Measurements from ENCODE around the gene PDIA4.

Gene PDIA4

DNA sequence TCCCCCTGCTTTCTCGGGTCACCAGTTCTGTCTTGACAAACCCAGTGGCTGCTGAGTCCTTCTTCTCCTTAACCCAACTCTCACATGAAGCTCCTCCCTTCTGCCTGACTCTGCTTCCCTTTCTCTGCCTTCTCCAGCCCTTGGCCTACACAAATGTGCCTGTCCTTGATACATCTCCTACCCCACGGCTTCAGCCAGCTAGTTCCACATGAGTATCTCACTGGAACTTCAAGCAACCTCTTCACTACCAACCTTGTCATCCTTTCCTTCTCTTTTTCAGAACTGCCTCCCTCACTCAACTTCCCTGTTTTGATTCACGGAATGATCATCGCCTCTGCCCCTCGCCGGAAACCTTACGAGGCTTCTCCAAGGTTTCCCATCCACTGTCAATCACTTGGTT, 55.9 kb downstream of the PDIA4 start:
- TF ChIP-seq, protein P1, sequence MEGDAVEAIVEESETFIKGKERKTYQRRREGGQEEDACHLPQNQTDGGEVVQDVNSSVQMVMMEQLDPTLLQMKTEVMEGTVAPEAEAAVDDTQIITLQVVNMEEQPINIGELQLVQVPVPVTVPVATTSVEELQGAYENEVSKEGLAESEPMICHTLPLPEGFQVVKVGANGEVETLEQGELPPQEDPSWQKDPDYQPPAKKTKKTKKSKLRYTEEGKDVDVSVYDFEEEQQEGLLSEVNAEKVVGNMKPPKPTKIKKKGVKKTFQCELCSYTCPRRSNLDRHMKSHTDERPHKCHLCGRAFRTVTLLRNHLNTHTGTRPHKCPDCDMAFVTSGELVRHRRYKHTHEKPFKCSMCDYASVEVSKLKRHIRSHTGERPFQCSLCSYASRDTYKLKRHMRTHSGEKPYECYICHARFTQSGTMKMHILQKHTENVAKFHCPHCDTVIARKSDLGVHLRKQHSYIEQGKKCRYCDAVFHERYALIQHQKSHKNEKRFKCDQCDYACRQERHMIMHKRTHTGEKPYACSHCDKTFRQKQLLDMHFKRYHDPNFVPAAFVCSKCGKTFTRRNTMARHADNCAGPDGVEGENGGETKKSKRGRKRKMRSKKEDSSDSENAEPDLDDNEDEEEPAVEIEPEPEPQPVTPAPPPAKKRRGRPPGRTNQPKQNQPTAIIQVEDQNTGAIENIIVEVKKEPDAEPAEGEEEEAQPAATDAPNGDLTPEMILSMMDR (IDR thresholded peaks at IDR 0.05; ENCODE audit: insufficient read depth, low read length, poor library complexity, severe bottlenecking) = no peak
- Histone ChIP-seq H3K36me3 (ENCODE audit: control insufficient read depth, insufficient read depth, low read length) (no peaks in the 10 kb centered on the region), H3K27me3 (replicated peaks; ENCODE audit: control insufficient read depth, insufficient read depth, low read length) (no peaks in the 10 kb centered on the region), H3K4me3 (replicated peaks; ENCODE audit: low read depth, low read length) (no peak overlapping the region)
- no peak for DNase-seq (ENCODE audit: extremely low read depth, insufficient read length)

GRCh38 chr7:148967602-148968001, 60.7 kb downstream of the PDIA4 start:
- no peaks in the 10 kb centered on the region for H3K36me3 ChIP-seq (ENCODE audit: control insufficient read depth, insufficient read depth, low read length)
- H3K4me3 ChIP-seq (replicated peaks; ENCODE audit: low read depth, low read length) = no peak overlapping the region
- no peak for DNase-seq (ENCODE audit: extremely low read depth, insufficient read length)
- TF ChIP-seq, protein P1 (IDR thresholded peaks at IDR 0.05; ENCODE audit: insufficient read depth, low read length, poor library complexity, severe bottlenecking) = no peak
- no peaks in the 10 kb centered on the region for H3K27me3 ChIP-seq (replicated peaks; ENCODE audit: control insufficient read depth, insufficient read depth, low read length)

DNA sequence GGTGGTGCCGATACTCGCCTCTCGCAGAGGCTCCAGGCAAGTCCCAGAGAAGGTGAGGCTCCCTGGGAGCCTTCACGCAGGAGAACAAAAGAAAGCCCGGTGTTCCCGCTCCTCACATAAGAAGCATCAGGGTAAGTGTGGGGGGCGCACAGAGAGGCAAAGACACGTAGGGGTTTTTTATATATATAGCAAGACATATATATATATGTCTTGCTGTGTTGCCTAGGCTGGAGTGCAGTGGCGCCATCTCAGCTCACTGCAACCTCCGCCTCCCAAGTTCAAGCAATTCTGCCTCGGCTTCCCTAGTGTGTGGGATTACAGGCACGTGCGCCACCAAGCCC, 61.3 kb downstream of the PDIA4 start:
- DNase-seq (ENCODE audit: extremely low read depth, insufficient read length) = no peak
- Histone ChIP-seq H3K27me3 (replicated peaks; ENCODE audit: control insufficient read depth, insufficient read depth, low read length) (no peaks in the 10 kb centered on the region), H3K4me3 (replicated peaks; ENCODE audit: low read depth, low read length) (no peak overlapping the region), H3K36me3 (ENCODE audit: control insufficient read depth, insufficient read depth, low read length) (no peaks in the 10 kb centered on the region)
- TF ChIP-seq, protein P1 (IDR thresholded peaks at IDR 0.05; ENCODE audit: insufficient read depth, low read length, poor library complexity, severe bottlenecking) = no peak

- DNase-seq (ENCODE audit: extremely low read depth, insufficient read length) = no peak
- no peaks in the 10 kb centered on the region for H3K27me3 ChIP-seq (replicated peaks; ENCODE audit: control insufficient read depth, insufficient read depth, low read length)
- H3K36me3 ChIP-seq (ENCODE audit: control insufficient read depth, insufficient read depth, low read length) = no peaks in the 10 kb centered on the region
- TF ChIP-seq, protein P1 (IDR thresholded peaks at IDR 0.05; ENCODE audit: insufficient read depth, low read length, poor library complexity, severe bottlenecking) = no peak
- no peak overlapping the region for H3K4me3 ChIP-seq (replicated peaks; ENCODE audit: low read depth, low read length)
These were observed 63.6 kb downstream of the PDIA4 start for GRCh38 chr7:148964483-148965267.

DNA sequence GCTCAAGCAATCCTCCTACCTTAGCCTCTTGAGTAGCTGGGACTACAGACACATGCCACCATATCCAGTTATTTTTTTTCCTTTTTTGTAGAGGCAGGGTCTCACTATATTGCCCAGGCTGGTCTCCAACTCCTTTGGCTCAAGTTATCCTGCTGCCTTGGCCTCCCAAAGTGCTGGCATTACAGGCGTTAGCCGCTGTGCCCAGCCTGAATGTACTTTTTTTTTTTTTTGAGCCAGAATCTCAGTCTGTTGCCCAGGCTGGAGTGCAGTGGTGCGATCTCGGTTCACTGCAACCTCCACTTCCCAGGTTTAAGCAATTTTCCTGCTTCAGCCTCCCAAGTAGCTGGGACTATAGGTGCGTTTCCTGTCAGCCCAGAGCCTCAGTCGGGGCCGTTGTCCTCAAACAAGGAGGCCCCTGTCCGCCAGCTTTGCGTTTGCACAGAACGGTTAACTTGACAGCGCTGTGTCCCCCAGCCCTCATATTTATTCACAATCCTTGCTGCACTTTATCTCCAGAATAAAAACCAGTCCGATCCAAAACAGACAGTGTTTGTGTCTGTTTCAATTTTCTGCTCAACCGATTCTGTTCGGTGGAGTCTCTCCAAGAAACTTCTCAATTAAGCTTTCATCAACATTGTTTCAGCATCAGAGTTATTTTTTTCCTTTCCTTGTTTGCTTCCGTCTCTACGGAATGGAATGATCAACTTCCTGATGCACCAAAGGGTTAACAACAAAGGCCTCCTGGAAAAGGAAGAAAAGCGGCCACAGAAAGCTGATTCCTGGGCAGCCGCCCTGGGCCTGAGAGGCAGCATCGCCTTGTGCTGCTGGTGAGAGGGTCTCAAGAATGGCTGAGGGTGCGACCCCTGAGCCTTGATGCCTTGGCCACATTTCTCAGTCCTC, 64.5 kb downstream of the PDIA4 start:
- Histone ChIP-seq H3K27me3 (replicated peaks; ENCODE audit: control insufficient read depth, insufficient read depth, low read length) (no peaks in the 10 kb centered on the region), H3K36me3 (ENCODE audit: control insufficient read depth, insufficient read depth, low read length) (no peaks in the 10 kb centered on the region), H3K4me3 (replicated peaks; ENCODE audit: low read depth, low read length) (peak overlapping the region; percentile 72)
- DNase-seq (ENCODE audit: extremely low read depth, insufficient read length) = no peak
- TF ChIP-seq, protein P1 (IDR thresholded peaks at IDR 0.05; ENCODE audit: insufficient read depth, low read length, poor library complexity, severe bottlenecking) = no peak
